ENCODE measurements around the gene RSPO4. TPM values are rescaled to one million over a fixed set of nuclear protein-coding genes. Genes with fewer than 3 reads are reported as not detected.

RSPO4 gene
- total RNA-seq, 1 experiment from 2014 or later: not detected

DNA sequence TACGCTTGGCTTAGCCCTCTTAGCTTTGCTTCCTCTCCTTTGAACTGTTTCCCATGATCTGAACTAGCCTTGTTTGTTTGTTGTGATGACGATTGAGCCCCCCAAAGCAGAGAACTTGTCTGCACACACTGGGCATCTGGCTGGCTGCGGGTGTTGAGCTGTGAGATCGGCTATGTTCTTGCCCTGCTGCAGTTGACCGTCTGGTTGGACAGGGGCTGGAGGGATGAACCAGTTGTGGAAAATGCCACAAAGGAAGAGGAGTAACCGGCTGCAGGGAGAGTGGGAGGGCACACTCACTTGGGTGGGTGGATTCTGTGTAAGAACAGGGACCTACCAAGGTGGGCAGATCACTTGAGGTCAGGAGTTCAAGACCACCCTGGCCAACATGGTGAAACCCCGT lies 12.4 kb upstream of the RSPO4 start:
- no peak overlapping the region for H3K4me2 ChIP-seq
- intact Hi-C loops (cut with micrococcal nuclease; ENCODE audit: unreplicated experiment): no loop called here
- no peaks in the 10 kb centered on the region for H3K4me1 ChIP-seq (replicated peaks; ENCODE audit: insufficient read depth)
- CTCF ChIA-PET: no interaction called here
- H3K9me2 ChIP-seq (ENCODE audit: insufficient read depth): no peaks in the 10 kb centered on the region; the same call in 1 of the 2 replicates
- DNase-seq: no peak
- H3K79me2 ChIP-seq (ENCODE audit: low read depth): no peaks in the 10 kb centered on the region
- no peaks in the 10 kb centered on the region for H3F3A ChIP-seq (ENCODE audit: insufficient read depth, low read depth)
- H3K36me3 ChIP-seq (ENCODE audit: low read depth): no peaks in the 10 kb centered on the region
- H3K9me3 ChIP-seq (ENCODE audit: insufficient read depth, low read depth): no peaks in the 10 kb centered on the region
- H3K27me3 ChIP-seq (ENCODE audit: insufficient read depth, low read depth): peaks cover 72% of the 10 kb centered on the region
- H2AFZ ChIP-seq: no peak overlapping the region
- no peaks in the 10 kb centered on the region for H4K20me1 ChIP-seq (ENCODE audit: insufficient read depth)
- POLR2A ChIA-PET (ENCODE audit: unreplicated experiment): no interaction called here
- no peak overlapping the region for H3K4me3 ChIP-seq
- no TSS peak for BruUV-seq (replicated peaks)
- H3K27ac ChIP-seq: no peak overlapping the region
- TF ChIP-seq, protein P1, sequence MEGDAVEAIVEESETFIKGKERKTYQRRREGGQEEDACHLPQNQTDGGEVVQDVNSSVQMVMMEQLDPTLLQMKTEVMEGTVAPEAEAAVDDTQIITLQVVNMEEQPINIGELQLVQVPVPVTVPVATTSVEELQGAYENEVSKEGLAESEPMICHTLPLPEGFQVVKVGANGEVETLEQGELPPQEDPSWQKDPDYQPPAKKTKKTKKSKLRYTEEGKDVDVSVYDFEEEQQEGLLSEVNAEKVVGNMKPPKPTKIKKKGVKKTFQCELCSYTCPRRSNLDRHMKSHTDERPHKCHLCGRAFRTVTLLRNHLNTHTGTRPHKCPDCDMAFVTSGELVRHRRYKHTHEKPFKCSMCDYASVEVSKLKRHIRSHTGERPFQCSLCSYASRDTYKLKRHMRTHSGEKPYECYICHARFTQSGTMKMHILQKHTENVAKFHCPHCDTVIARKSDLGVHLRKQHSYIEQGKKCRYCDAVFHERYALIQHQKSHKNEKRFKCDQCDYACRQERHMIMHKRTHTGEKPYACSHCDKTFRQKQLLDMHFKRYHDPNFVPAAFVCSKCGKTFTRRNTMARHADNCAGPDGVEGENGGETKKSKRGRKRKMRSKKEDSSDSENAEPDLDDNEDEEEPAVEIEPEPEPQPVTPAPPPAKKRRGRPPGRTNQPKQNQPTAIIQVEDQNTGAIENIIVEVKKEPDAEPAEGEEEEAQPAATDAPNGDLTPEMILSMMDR (conservative IDR thresholded peaks at IDR 0.05): no peak
- no peak for TF ChIP-seq EZH2 (IDR thresholded peaks at IDR 0.05; ENCODE audit: low read depth)

DNA sequence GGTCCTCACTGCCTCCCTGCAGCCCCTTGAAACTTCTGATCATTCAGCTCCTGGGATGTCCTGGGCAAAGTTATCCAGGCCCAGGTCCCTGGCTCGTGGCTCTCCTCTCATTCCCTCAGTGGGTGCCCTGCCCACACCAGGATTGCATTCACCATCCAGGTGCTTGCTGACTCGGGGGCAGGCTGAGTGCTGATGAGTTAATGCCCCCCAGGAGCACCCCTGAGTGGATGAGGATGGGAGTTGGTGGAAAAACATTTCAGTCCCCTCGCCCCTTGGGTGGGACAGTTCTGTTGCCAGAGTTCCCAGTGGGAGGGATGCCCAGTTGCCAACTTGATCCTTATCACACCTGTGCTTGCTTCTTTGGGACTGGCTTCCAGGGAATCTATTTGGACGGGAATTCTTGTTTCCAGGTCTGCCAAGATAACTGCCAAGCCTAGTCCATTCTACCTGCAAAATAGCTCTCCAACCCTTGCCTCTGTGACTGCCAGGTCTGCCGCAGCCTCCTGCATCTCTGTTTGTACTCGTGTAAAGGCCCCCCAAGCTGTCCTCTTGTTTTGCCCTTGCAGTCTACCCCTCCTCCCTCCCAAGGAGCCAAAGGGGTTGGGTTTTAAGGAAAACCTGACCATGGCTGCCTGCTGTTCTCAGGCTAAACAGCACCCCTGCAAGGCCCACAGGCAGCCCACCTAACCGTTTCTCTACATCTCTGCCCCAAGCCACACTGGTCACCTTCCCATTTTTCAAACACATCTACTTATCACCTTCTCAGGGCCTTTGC lies 11.6 kb upstream of the RSPO4 start:
- H4K20me1 ChIP-seq (ENCODE audit: insufficient read depth): no peaks in the 10 kb centered on the region
- H3K36me3 ChIP-seq (ENCODE audit: low read depth): no peaks in the 10 kb centered on the region
- H3K9me3 ChIP-seq (ENCODE audit: insufficient read depth, low read depth): no peaks in the 10 kb centered on the region
- no peaks in the 10 kb centered on the region for H3K79me2 ChIP-seq (ENCODE audit: low read depth)
- no peak for TF ChIP-seq EZH2 (IDR thresholded peaks at IDR 0.05; ENCODE audit: low read depth)
- TF ChIP-seq, protein P1 (conservative IDR thresholded peaks at IDR 0.05): no peak
- no peaks in the 10 kb centered on the region for H3K4me1 ChIP-seq (replicated peaks; ENCODE audit: insufficient read depth)
- H3F3A ChIP-seq (ENCODE audit: insufficient read depth, low read depth): no peaks in the 10 kb centered on the region
- no peaks in the 10 kb centered on the region; the same call in 1 of the 2 replicates for H3K9me2 ChIP-seq (ENCODE audit: insufficient read depth)
- CTCF ChIA-PET: no interaction called here
- H3K4me3 ChIP-seq: no peak overlapping the region
- H3K27ac ChIP-seq: no peak overlapping the region
- no peak overlapping the region for H3K4me2 ChIP-seq
- intact Hi-C loops (cut with micrococcal nuclease; ENCODE audit: unreplicated experiment): no loop called here
- no peak for DNase-seq
- POLR2A ChIA-PET (ENCODE audit: unreplicated experiment): no interaction called here
- peaks cover 71% of the 10 kb centered on the region for H3K27me3 ChIP-seq (ENCODE audit: insufficient read depth, low read depth)
- no peak overlapping the region for H2AFZ ChIP-seq
- BruUV-seq (replicated peaks): no TSS peak

DNA sequence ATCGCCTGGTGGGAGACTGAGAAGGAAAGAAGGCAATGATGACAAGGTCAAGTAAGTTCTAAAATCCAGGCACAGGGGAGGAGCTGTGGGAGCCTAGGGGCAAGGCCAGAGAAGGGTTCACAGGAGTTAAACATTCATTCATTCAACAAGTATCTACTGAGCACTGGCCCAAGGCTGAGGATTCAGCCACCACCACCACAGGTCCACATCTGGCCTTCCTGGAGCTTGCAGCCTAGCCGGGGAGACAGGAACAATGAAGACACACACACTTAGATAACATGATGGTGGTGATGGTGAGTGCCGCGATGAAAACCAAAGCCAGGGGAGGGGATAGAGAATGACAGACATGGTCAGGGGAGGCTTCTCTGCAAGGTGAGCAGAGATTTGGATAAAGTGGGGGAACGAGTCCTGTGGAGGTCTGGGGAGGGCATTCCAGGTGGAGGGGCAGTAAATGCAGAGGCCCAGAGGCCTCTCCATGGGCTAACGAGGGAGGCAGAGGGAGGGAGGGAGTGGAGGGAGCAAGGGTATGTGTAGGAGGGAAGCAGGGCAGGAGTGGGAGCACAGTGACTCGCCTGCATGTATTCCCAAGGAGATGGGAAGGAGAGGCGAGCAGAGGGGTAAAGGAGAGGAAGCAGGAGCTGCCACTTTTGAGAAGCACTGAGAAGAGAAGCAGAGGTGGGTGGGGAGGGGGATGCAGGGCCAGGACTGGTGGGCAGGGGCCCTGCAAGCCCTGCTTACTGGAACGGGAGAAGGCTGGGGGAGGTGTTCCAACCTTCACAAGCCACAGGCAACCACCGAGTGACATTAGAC lies 10.5 kb upstream of the RSPO4 start:
- no peaks in the 10 kb centered on the region for H3K4me1 ChIP-seq (replicated peaks; ENCODE audit: insufficient read depth)
- H4K20me1 ChIP-seq (ENCODE audit: insufficient read depth): no peaks in the 10 kb centered on the region
- no TSS peak for BruUV-seq (replicated peaks)
- no peak for TF ChIP-seq EZH2 (IDR thresholded peaks at IDR 0.05; ENCODE audit: low read depth)
- TF ChIP-seq, protein P1 (conservative IDR thresholded peaks at IDR 0.05): no peak
- H3K4me2 ChIP-seq: no peak overlapping the region
- ChIA-PET CTCF (no interaction called here), POLR2A (ENCODE audit: unreplicated experiment) (no interaction called here)
- intact Hi-C loops (cut with micrococcal nuclease; ENCODE audit: unreplicated experiment): no loop called here
- no peaks in the 10 kb centered on the region; the same call in 1 of the 2 replicates for H3K9me2 ChIP-seq (ENCODE audit: insufficient read depth)
- no peak for DNase-seq
- H3K79me2 ChIP-seq (ENCODE audit: low read depth): no peaks in the 10 kb centered on the region
- peaks cover 73% of the 10 kb centered on the region for H3K27me3 ChIP-seq (ENCODE audit: insufficient read depth, low read depth)
- H2AFZ ChIP-seq: no peak overlapping the region
- H3K36me3 ChIP-seq (ENCODE audit: low read depth): no peaks in the 10 kb centered on the region
- no peaks in the 10 kb centered on the region for H3F3A ChIP-seq (ENCODE audit: insufficient read depth, low read depth)
- H3K9me3 ChIP-seq (ENCODE audit: insufficient read depth, low read depth): no peaks in the 10 kb centered on the region
- H3K4me3 ChIP-seq: no peak overlapping the region
- no peak overlapping the region for H3K27ac ChIP-seq

All from PC-9 (cell line).